ENCODE results near the gene PIAS2. TPM values are rescaled to one million over a fixed set of nuclear protein-coding genes. Genes with fewer than 3 reads are reported as not detected.
"Not testable (repeated sequence)": the region's sequence is repeated elsewhere in the genome, so short reads cannot be mapped to it uniquely, and the experiment has no call there.

The PIAS2 gene
- total RNA-seq, 5 donors from 2014 or later (not counting 1 experiment from before 2014, with no cell fraction given), result 27.2 to 39.8 (median 31.0) TPM

DNA sequence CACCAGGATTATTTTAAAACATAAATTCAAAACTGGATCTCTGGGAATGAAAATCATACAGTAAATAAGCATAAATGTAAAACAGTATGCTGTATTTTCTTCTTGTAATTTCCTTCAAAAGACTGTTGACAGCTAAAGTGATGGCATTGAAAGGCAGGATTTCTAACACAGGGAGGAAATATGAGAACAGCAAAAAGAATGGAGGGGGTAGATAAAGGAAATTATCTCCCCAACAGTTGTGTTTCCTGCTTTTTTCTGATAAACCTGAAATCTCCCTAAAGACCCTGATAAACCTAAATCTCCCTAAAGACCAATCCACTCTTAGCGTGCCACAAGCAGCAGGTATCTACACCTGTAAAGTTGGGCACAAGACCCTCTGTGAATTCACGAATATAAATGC lies 50.8 kb downstream of the PIAS2 start:
- Mint-ChIP-seq H3K36me3 (peaks cover 54% of the 10 kb centered on the region), H3K4me1 (peaks cover 24 to 38% (median 26%) of the 10 kb centered on the region in 3 donors), H3K27me3 (no peaks in the 10 kb centered on the region), H3K4me3 (no peak overlapping the region), H3K9me3 (peaks cover 15 to 31% (median 26%) of the 10 kb centered on the region in 3 donors), H3K27ac (no peak overlapping the region)
- Histone ChIP-seq H3K27ac (ENCODE audit: low read length) (no peak overlapping the region), H3K36me3 (ENCODE audit: control insufficient read depth in 2 of 2, extremely low read depth in 1 of 2, insufficient read depth in 1 of 2, low read length in 1 of 2) (peaks cover 9 to 10% of the 10 kb centered on the region in 2 donors), H3K9me3 (peaks cover 6% of the 10 kb centered on the region), H3K4me1 (ENCODE audit: control insufficient read depth in 1 of 2, extremely low read depth in 1 of 2, insufficient read depth in 2 of 2, low read length in 2 of 2) (no peaks in the 10 kb centered on the region), H3K4me3 (ENCODE audit: control insufficient read depth in 1 of 2, extremely low read depth in 1 of 2, low read length in 1 of 2) (no peak overlapping the region), H3K27me3 (replicated peaks in 1 of 2; ENCODE audit: control insufficient read depth in 2 of 2, extremely low read depth in 1 of 2, insufficient read depth in 2 of 2, low read length in 1 of 2) (no peaks in the 10 kb centered on the region)
- DNase-seq (no peak), ATAC-seq (replicated peaks in 1 of 4) (no peak)
- ChIA-PET CTCF (no interaction called here), POLR2A (no interaction called here)
- no CpG with 5 or more reads among the region's 2 CpGs for WGBS (ENCODE audit: insufficient coverage)

- H3K4me1 ChIP-seq (ENCODE audit: control insufficient read depth in 1 of 2, extremely low read depth in 1 of 2, insufficient read depth in 2 of 2, low read length in 2 of 2); H3K27ac Mint-ChIP-seq; H3K4me3 Mint-ChIP-seq; H3K4me3 ChIP-seq (ENCODE audit: control insufficient read depth in 1 of 2, extremely low read depth in 1 of 2, low read length in 1 of 2); H3K36me3 ChIP-seq (ENCODE audit: control insufficient read depth in 2 of 2, extremely low read depth in 1 of 2, insufficient read depth in 1 of 2, low read length in 1 of 2); H3K9me3 ChIP-seq; DNase-seq; POLR2A ChIA-PET; ATAC-seq (replicated peaks in 1 of 4); H3K27me3 Mint-ChIP-seq; H3K27me3 ChIP-seq (replicated peaks in 1 of 2; ENCODE audit: control insufficient read depth in 2 of 2, extremely low read depth in 1 of 2, insufficient read depth in 2 of 2, low read length in 1 of 2); CTCF ChIA-PET; H3K27ac ChIP-seq (ENCODE audit: low read length): not testable (repeated sequence)
- peaks cover 25 to 35% (median 26%) of the 10 kb centered on the region in 3 donors for H3K4me1 Mint-ChIP-seq
- 100% methylated on average over 3 of the region's 8 CpGs for whole genome bisulfite sequencing (ENCODE audit: insufficient coverage)
- peaks cover 10 to 25% (median 19%) of the 10 kb centered on the region in 3 donors for H3K9me3 Mint-ChIP-seq
- peaks cover 52% of the 10 kb centered on the region for H3K36me3 Mint-ChIP-seq
Observed at GRCh38 chr18:46865245-46865644, 52.1 kb downstream of the PIAS2 start.

DNA sequence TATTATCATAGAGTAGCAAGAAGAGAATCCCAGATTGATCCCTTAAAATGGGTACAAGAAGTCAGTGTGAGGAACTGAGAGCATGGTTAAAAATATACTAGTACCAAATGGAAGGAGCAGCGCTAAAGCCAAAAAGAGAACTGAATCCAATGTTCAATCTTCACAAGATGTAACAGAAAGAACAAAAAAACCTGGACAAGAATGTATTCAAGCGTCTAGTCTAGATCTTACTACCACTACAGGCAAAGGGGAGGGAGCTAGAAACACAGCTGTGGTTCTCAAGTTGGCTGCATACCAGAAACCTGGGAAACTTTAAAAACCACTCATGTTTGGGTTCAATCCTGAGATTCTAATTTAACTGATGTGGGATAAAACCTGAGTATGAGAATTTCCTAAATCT lies 57.5 kb downstream of the PIAS2 start:
- H3K36me3 Mint-ChIP-seq, result peaks cover 62% of the 10 kb centered on the region
- CTCF ChIA-PET, result no interaction called here
- H3K27ac Mint-ChIP-seq, result no peak overlapping the region

DNA sequence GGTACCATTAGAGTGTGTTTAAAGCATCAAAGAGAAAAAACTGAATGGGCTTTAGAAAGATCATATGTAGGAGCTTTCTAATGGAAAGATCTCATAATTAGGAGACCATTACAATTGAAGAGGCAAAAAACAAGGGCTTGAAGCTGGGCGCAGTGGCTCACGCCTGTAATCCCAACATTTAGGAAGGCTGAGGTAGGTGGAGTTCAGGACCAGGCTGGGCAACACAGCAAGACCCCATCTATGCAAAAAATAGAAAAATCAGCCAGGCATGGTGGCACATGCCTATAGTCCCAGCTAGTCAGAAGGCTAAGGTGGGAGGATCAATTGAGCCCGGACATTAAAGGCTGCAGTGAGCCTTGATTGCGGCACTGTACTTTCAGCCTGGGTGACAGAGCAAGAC lies 59.0 kb downstream of the PIAS2 start:
- POLR2A ChIA-PET, result no interaction called here
- Mint-ChIP-seq H3K4me1 (peaks cover 12 to 26% (median 18%) of the 10 kb centered on the region in 3 donors), H3K36me3 (peaks cover 74% of the 10 kb centered on the region)

More for the DNA sequence above, 57.5 kb downstream of the PIAS2 start:
- no CpG with 5 or more reads among the region's 2 CpGs for WGBS (ENCODE audit: insufficient coverage)
- Mint-ChIP-seq H3K4me1 (peaks cover 12 to 26% (median 18%) of the 10 kb centered on the region in 3 donors), H3K9me3 (no peaks in the 10 kb centered on the region), H3K27me3 (no peaks in the 10 kb centered on the region), H3K4me3 (no peak overlapping the region)
- Histone ChIP-seq H3K4me1 (ENCODE audit: control insufficient read depth in 1 of 2, extremely low read depth in 1 of 2, insufficient read depth in 2 of 2, low read length in 2 of 2) (no peaks in the 10 kb centered on the region), H3K9me3 (no peaks in the 10 kb centered on the region), H3K4me3 (ENCODE audit: control insufficient read depth in 1 of 2, extremely low read depth in 1 of 2, low read length in 1 of 2) (no peak overlapping the region), H3K36me3 (ENCODE audit: control insufficient read depth in 2 of 2, extremely low read depth in 1 of 2, insufficient read depth in 1 of 2, low read length in 1 of 2) (peaks cover 5 to 6% of the 10 kb centered on the region in 2 donors), H3K27me3 (replicated peaks in 1 of 2; ENCODE audit: control insufficient read depth in 2 of 2, extremely low read depth in 1 of 2, insufficient read depth in 2 of 2, low read length in 1 of 2) (no peaks in the 10 kb centered on the region), H3K27ac (ENCODE audit: low read length) (no peak overlapping the region)
- DNase-seq, result no peak
- POLR2A ChIA-PET, result no interaction called here
- ATAC-seq (replicated peaks in 1 of 4), result no peak

GRCh38 chr18:46856973-46857372 lies 60.3 kb downstream of the PIAS2 start:
- Histone ChIP-seq H3K27me3 (replicated peaks in 1 of 2; ENCODE audit: control insufficient read depth in 2 of 2, extremely low read depth in 1 of 2, insufficient read depth in 2 of 2, low read length in 1 of 2) (no peaks in the 10 kb centered on the region), H3K9me3 (no peaks in the 10 kb centered on the region), H3K4me1 (ENCODE audit: control insufficient read depth in 1 of 2, extremely low read depth in 1 of 2, insufficient read depth in 2 of 2, low read length in 2 of 2) (no peaks in the 10 kb centered on the region), H3K4me3 (ENCODE audit: control insufficient read depth in 1 of 2, extremely low read depth in 1 of 2, low read length in 1 of 2) (no peak overlapping the region), H3K27ac (ENCODE audit: low read length) (no peak overlapping the region), H3K36me3 (ENCODE audit: control insufficient read depth in 2 of 2, extremely low read depth in 1 of 2, insufficient read depth in 1 of 2, low read length in 1 of 2) (peaks cover 6 to 10% of the 10 kb centered on the region in 2 donors)
- Mint-ChIP-seq H3K27me3 (no peaks in the 10 kb centered on the region), H3K36me3 (peaks cover 82% of the 10 kb centered on the region), H3K4me3 (no peak overlapping the region), H3K27ac (no peak overlapping the region), H3K9me3 (no peaks in the 10 kb centered on the region), H3K4me1 (peaks cover 12 to 32% (median 18%) of the 10 kb centered on the region in 3 donors)
- POLR2A ChIA-PET, result no interaction called here
- DNase-seq, result no peak
- no peak for ATAC-seq (replicated peaks in 1 of 4)
- CTCF ChIA-PET, result no interaction called here

More for the DNA sequence above, 59.0 kb downstream of the PIAS2 start:
- Histone ChIP-seq H3K27ac (ENCODE audit: low read length) (no peak overlapping the region), H3K4me1 (ENCODE audit: control insufficient read depth in 1 of 2, extremely low read depth in 1 of 2, insufficient read depth in 2 of 2, low read length in 2 of 2) (no peaks in the 10 kb centered on the region), H3K36me3 (ENCODE audit: control insufficient read depth in 2 of 2, extremely low read depth in 1 of 2, insufficient read depth in 1 of 2, low read length in 1 of 2) (peaks cover 6 to 9% of the 10 kb centered on the region in 2 donors), H3K27me3 (replicated peaks in 1 of 2; ENCODE audit: control insufficient read depth in 2 of 2, extremely low read depth in 1 of 2, insufficient read depth in 2 of 2, low read length in 1 of 2) (no peaks in the 10 kb centered on the region), H3K4me3 (ENCODE audit: control insufficient read depth in 1 of 2, extremely low read depth in 1 of 2, low read length in 1 of 2) (no peak overlapping the region), H3K9me3 (no peaks in the 10 kb centered on the region)
- Mint-ChIP-seq H3K27me3 (no peaks in the 10 kb centered on the region), H3K27ac (no peak overlapping the region), H3K9me3 (no peaks in the 10 kb centered on the region), H3K4me3 (no peak overlapping the region)
- CTCF ChIA-PET, result no interaction called here
- ATAC-seq (replicated peaks in 1 of 4), result no peak
- no CpG with 5 or more reads among the region's 4 CpGs for WGBS (ENCODE audit: insufficient coverage)
- DNase-seq, result no peak

GRCh38 chr18:46849007-46849406 lies 68.3 kb downstream of the PIAS2 start:
- Mint-ChIP-seq H3K27me3 (no peaks in the 10 kb centered on the region), H3K4me3 (no peak overlapping the region), H3K4me1 (peaks cover 0 to 12% (median 2%) of the 10 kb centered on the region in 3 donors), H3K36me3 (peaks cover 54% of the 10 kb centered on the region), H3K27ac (no peak overlapping the region), H3K9me3 (no peaks in the 10 kb centered on the region)
- Histone ChIP-seq H3K4me1 (ENCODE audit: control insufficient read depth in 1 of 2, extremely low read depth in 1 of 2, insufficient read depth in 2 of 2, low read length in 2 of 2) (no peaks in the 10 kb centered on the region), H3K4me3 (ENCODE audit: control insufficient read depth in 1 of 2, extremely low read depth in 1 of 2, low read length in 1 of 2) (no peak overlapping the region), H3K27me3 (replicated peaks in 1 of 2; ENCODE audit: control insufficient read depth in 2 of 2, extremely low read depth in 1 of 2, insufficient read depth in 2 of 2, low read length in 1 of 2) (no peaks in the 10 kb centered on the region), H3K36me3 (ENCODE audit: control insufficient read depth in 2 of 2, extremely low read depth in 1 of 2, insufficient read depth in 1 of 2, low read length in 1 of 2) (peaks cover 0 to 9% of the 10 kb centered on the region in 2 donors), H3K27ac (ENCODE audit: low read length) (no peak overlapping the region), H3K9me3 (no peaks in the 10 kb centered on the region)
- ChIA-PET POLR2A (no interaction called here), CTCF (no interaction called here)
- ATAC-seq (replicated peaks in 1 of 4) (no peak), DNase-seq (no peak)

GRCh38 chr18:46843372-46843771 lies 73.9 kb downstream of the PIAS2 start:
- Histone ChIP-seq H3K27me3 (replicated peaks in 1 of 2; ENCODE audit: control insufficient read depth in 2 of 2, extremely low read depth in 1 of 2, insufficient read depth in 2 of 2, low read length in 1 of 2) (no peaks in the 10 kb centered on the region), H3K9me3 (no peaks in the 10 kb centered on the region), H3K36me3 (ENCODE audit: control insufficient read depth in 2 of 2, extremely low read depth in 1 of 2, insufficient read depth in 1 of 2, low read length in 1 of 2) (peaks cover 0 to 4% of the 10 kb centered on the region in 2 donors), H3K4me3 (ENCODE audit: control insufficient read depth in 1 of 2, extremely low read depth in 1 of 2, low read length in 1 of 2) (no peak overlapping the region), H3K27ac (ENCODE audit: low read length) (no peak overlapping the region), H3K4me1 (ENCODE audit: control insufficient read depth in 1 of 2, extremely low read depth in 1 of 2, insufficient read depth in 2 of 2, low read length in 2 of 2) (no peaks in the 10 kb centered on the region)
- Mint-ChIP-seq H3K4me3 (no peak overlapping the region), H3K9me3 (no peaks in the 10 kb centered on the region), H3K36me3 (peaks cover 36% of the 10 kb centered on the region), H3K27ac (no peak overlapping the region), H3K4me1 (no peaks in the 10 kb centered on the region), H3K27me3 (no peaks in the 10 kb centered on the region)
- ChIA-PET POLR2A (no interaction called here), CTCF (no interaction called here)
- ATAC-seq (replicated peaks in 1 of 4) (no peak), DNase-seq (no peak)
- WGBS (ENCODE audit: insufficient coverage), result no CpG with 5 or more reads among the region's 1 CpG
